NCI-H2081 (cell line): ENCODE results near the gene ZFR.
A peak's percentile ranks its signal among the peaks of the same experiment; 100 is the strongest.
"Not testable (repeated sequence)": the region's sequence is repeated elsewhere in the genome, so short reads cannot be mapped to it uniquely, and the experiment has no call there.

Source experiments
- DNase-seq, 2 experiments: peaks; one replicate each; lab custom pipeline; 2025; lab: John Stamatoyannopoulos, UW

Gene ZFR

GRCh38 chr5:32444431-32445286 is at the start of gene ZFR:
TSS of gene ZFR (minus strand) at chr5:32444740. CDS start at chr5:32444658, 82 bp downstream.
- peak; percentile 96 for DNase-seq

- no peak for DNase-seq
Measured at GRCh38 chr5:32490972-32491557, 46.5 kb upstream of the ZFR start.

DNA sequence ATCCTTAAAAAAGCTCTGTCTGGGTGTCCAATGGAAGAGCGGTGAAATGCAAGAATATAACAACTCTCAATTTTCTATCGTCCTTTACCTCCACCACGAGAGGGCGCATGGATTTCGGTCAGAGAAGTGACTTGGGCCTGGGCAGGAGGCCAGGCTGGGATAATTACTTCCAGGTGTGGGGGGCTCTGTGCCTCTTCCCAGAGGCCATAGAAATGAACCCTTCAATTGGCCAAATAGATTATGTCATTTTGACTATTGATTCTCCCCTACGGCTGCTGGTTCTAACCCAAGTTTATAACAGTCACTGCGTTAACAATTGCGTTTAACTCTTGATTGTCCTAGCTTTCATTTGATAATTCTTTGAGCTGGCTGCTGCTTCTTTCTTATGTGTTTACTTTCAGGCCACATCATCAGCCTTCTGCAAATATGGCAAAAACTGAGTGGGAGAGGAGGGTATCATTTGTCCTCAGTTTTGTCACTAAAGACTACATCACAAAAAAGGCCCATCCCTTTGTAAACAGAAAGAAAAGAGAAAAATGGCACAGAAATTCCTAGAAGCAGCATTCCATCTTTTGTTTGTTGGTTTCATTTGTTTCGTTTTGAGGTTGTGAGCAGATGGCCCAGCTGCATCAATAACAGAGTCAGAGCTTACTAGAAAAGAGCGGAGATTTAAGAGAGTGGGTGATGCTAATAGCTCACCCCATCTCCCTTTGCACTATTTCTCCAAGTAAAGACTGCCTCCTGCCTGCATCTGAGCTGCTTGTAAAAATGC is 45.4 kb upstream of the ZFR start:
- peak; percentile 100 for DNase-seq

- DNase-seq: no peak
Measured at GRCh38 chr5:32487424-32487823, 42.9 kb upstream of the ZFR start.

DNA sequence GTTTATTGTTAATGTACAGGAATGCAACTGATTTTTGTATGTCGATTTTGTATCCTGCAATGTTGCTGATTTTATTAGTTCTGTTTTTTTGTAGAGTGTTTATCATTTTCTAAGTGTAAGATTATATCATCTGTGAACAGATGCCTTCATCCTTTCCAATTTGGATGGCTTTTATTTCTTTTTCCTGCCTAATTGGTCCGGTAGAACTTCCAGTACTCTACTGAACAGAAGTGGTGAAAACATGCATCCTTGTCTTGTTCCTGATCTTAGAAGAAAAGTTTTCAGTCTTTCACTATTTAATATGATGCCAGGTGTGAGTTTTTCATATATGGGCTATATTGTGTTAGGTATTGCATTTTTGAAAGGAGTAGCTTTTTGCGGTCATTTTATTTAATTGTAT is 42.5 kb upstream of the ZFR start:
- DNase-seq: no peak

DNA sequence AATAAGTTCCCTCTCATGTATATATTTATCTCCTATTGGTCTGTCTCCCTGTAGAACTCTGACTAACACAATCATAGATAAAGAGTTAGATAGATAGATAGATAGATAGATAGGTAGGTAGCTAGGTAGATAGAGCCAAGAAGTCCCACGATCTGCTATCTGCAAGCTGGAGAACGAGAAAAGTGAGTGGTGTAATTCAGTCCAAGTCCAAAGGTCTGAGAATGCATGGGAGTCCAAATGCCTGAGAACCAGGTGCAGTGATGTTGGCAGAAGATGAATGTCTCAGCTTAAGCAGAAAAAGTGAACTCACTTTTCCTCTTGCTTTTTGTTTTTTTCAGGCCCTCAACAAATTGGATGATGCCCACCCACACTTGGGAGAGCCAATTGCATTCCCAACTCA is 37.7 kb upstream of the ZFR start:
- no peak for DNase-seq

DNA sequence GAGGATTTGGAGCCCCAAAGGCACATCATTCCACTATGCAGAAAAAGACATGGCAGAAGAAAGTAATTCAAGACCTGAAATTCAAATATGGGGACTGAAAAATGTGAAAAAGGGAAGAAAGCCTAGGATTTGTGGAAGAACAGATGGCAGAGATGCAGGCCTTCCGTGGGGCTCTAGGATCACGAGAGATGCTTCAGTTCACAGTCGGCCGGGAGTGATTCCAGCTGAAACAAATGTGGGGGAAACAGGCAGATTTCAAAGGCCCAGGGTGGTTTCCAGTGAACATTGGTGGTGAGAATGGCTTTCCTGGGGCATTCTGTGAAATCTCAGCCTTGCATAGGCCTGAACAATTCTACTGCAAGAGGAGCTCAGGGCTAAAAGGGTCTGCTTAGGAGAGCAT is 34.6 kb upstream of the ZFR start:
- DNase-seq: no peak

GRCh38 chr5:32476891-32477290 is 32.4 kb upstream of the ZFR start:
- DNase-seq: no peak

- no peak for DNase-seq
Measured at GRCh38 chr5:32475334-32476097, 31.0 kb upstream of the ZFR start.

- DNase-seq: no peak
Measured at GRCh38 chr5:32474209-32474854, 29.8 kb upstream of the ZFR start.

GRCh38 chr5:32473072-32473471 is 28.5 kb upstream of the ZFR start:
- DNase-seq: no peak

DNA sequence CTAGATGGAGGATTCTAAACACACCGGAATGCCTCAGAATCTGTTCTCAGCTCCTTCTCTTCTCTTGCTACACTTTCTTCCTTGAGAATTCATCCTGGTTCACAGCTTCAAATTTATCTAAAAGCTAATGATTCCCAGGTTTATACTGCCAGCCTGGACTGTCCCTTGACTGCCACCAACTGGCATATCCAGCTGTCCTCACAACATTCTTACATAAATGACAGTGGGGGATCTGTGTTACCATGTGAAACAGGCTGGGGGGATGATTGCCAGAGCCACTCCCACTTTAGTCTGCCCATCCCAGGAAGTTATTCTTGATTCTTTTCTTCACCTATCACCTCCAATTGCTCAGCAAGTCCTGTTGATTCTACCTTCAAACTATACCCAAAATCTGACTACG is 27.2 kb upstream of the ZFR start:
- peak; percentile 7 to 53 for DNase-seq

- DNase-seq: no peak
Measured at GRCh38 chr5:32465076-32465475, 20.5 kb upstream of the ZFR start.

DNA sequence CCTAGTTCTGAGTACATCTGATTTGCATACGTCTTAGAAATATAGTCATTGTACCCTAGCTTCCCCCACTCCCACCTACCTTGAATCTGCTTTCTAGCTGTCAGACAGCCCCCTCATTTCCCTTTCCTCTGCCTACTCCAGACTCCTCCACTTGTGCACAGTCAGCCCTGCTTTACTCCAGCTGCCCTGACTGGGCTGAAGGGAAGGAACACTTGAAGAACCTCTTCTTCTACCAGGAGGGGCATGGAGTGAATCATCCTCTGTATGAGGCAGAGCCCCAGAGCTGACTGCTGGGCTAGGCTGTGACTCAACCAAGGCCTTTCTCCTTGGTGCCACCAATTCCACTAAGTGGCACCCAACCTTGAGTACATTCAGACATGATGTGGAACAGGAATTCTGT is 18.1 kb upstream of the ZFR start:
- DNase-seq: no peak

GRCh38 chr5:32461441-32462120 is 17.0 kb upstream of the ZFR start:
- no peak for DNase-seq

- DNase-seq: no peak
Measured at GRCh38 chr5:32460702-32461101, 16.2 kb upstream of the ZFR start.

DNA sequence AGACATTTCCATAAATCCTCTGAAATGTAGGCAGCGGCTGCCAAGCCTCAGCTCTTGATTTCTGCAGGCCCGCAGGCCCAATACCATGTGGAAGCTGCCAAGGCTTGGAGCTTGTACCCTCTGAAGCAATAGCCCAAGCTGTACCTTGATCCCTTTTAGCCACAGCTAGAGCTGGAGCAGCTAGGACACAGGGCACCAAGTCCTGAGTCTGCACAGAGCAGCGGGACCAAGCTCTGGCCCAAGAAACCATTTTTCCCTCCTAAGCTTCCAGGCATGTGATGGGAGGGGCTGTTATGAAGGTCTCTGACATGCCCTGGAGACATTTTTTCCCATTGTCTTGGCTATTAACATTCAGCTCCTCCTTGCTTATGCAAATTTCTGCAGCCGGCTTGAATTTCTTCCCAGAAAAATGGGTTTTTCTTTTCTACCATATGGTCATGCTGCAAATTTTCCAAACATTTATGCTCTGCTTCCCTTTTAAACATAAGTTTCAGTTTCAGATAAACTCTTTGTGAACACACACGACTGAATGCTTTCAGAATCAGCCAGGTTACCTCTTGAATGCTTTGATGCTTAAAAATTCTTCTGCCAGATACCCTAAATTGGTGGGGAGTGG is 14.4 kb upstream of the ZFR start:
- DNase-seq: no peak

- no peak for DNase-seq
Measured at GRCh38 chr5:32455311-32455710, 10.8 kb upstream of the ZFR start.

GRCh38 chr5:32454821-32455220 is 10.3 kb upstream of the ZFR start:
- DNase-seq: no peak

DNA sequence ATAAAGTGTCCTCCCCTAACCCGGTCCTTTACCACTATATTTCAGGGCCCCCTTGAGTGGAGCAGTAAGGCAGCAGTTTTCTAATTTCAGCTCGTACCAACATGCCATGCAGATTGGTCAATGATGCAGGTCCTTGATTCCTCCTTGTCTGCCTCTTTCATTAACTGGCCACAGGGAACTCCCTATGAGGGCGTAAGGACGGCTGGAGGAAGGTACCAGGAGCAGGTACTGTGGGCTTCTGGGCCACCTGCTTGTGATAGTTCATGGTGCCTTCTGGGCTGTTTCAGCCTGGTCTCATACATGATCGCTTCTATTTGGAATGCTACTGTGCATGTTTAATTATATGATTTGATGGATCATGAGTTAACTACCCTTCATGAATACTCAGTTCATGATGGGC is 9.4 kb upstream of the ZFR start:
- no peak for DNase-seq

GRCh38 chr5:32452316-32452715 is 7.8 kb upstream of the ZFR start:
- DNase-seq: not testable (repeated sequence)
